Naive thymus-derived CD4-positive, alpha-beta T cell (primary cell): ENCODE measurements around the gene DOK6. TPM values are rescaled to one million over a fixed set of nuclear protein-coding genes. Genes with fewer than 3 reads are reported as not detected.

Experiments used
- ATAC-seq: fragments of 150-1000 bp; cut with Tn5 transposase; 2 replicates; pipeline ENCODE4 v1.10.0; 2021; ENCODE audit warnings: mild to moderate bottlenecking, moderate library complexity
- CTCF ChIA-PET: fragments of 350-600 bp; sonication (Branson Sonifier 250); formaldehyde crosslinking; loops from one replicate; lab custom pipeline; 2021; ENCODE audit warnings: antibody characterized with exemption; lab: Charles Lee
- POLR2A ChIA-PET: fragments of 350-600 bp; sonication (Branson Sonifier 250); formaldehyde crosslinking; loops from one replicate; lab custom pipeline; 2021; ENCODE audit warnings: antibody characterized with exemption, inconsistent platforms; lab: Charles Lee
- DNase-seq, 9 donors: peaks; one replicate each; pipeline versions ENCODE4 v3.0.0 to v3.0.0-alpha.2; 2020 to 2022; ENCODE audit warnings: mixed read lengths in 1 of 9
- H3K27ac ChIP-seq: one replicate; pipeline ENCODE4 v1.7.0; 2013; ENCODE audit warnings: mild to moderate bottlenecking, low read depth, low read length, moderate library complexity
- H3K27me3 ChIP-seq, 2 donors: one replicate each; pipeline ENCODE4 v1.7.0; 2013; ENCODE audit warnings: low read length in 2 of 2, mild to moderate bottlenecking in 2 of 2, moderate library complexity in 2 of 2; ENCODE audit not compliant: control insufficient read depth in 2 of 2, insufficient read depth in 2 of 2
- H3K36me3 ChIP-seq, 3 experiments: 1 replicate in 2 of 3; 2 replicates in 1 of 3; pipeline ENCODE4 v1.7.0; 2013; ENCODE audit warnings: low read length in 3 of 3, mild to moderate bottlenecking in 3 of 3, moderate library complexity in 1 of 3; ENCODE audit not compliant: insufficient read depth in 3 of 3, control insufficient read depth in 2 of 3
- H3K4me1 ChIP-seq, 2 donors: one replicate each; pipeline ENCODE4 v1.7.0; 2013; ENCODE audit warnings: low read length in 2 of 2, mild to moderate bottlenecking in 2 of 2, moderate library complexity in 1 of 2; ENCODE audit not compliant: control insufficient read depth in 2 of 2, insufficient read depth in 2 of 2
- H3K4me3 ChIP-seq: 2 replicates; pipeline ENCODE4 v1.7.0; 2013; ENCODE audit warnings: mild to moderate bottlenecking, low read length
- H3K9me3 ChIP-seq, 3 experiments: 1 replicate in 2 of 3; 2 replicates in 1 of 3; pipeline ENCODE4 v1.7.0; 2013; ENCODE audit warnings: low read length in 3 of 3; ENCODE audit not compliant: control insufficient read depth in 2 of 3
- H3K27ac Mint-ChIP-seq, 9 donors: one replicate each; pipeline ENCODE4 v1.8.0; 2020 to 2022; ENCODE audit warnings: mixed read lengths in 9 of 9, mild to moderate bottlenecking in 8 of 9, moderate library complexity in 5 of 9, inconsistent platforms in 2 of 9
- H3K27me3 Mint-ChIP-seq, 5 donors: one replicate each; pipeline ENCODE4 v1.8.0; 2021 to 2022; ENCODE audit warnings: mixed read lengths in 5 of 5, mild to moderate bottlenecking in 1 of 5
- H3K36me3 Mint-ChIP-seq, 5 donors: one replicate each; pipeline ENCODE4 v1.8.0; 2020 to 2022; ENCODE audit warnings: mixed read lengths in 5 of 5, mild to moderate bottlenecking in 3 of 5, inconsistent platforms in 1 of 5
- H3K4me1 Mint-ChIP-seq, 7 donors: one replicate each; pipeline ENCODE4 v1.8.0; 2020 to 2022; ENCODE audit warnings: mixed read lengths in 7 of 7, mild to moderate bottlenecking in 3 of 7, inconsistent platforms in 1 of 7
- H3K4me3 Mint-ChIP-seq, 10 donors: one replicate each; pipeline ENCODE4 v1.8.0; 2020 to 2022; ENCODE audit warnings: mild to moderate bottlenecking in 10 of 10, mixed read lengths in 10 of 10, moderate library complexity in 6 of 10, inconsistent platforms in 2 of 10
- H3K9me3 Mint-ChIP-seq, 11 donors: one replicate each; pipeline ENCODE4 v1.8.0; 2020 to 2022; ENCODE audit warnings: mixed read lengths in 11 of 11, mild to moderate bottlenecking in 4 of 11, inconsistent platforms in 1 of 11, moderate library complexity in 1 of 11
- intact Hi-C, 2 donors: fragments of 100-400 bp; cut with micrococcal nuclease; formaldehyde crosslinking; loops; one replicate each; pipeline ENCODE4 v1.15.1; 2023
- polyA plus RNA-seq, 2 donors: library from polyadenylated mRNA; unstranded; fragments of 300-500 nt; fragmentation: Illumina TruSeq; gene quantifications; one replicate each; pipeline ENCODE4 v1.2.3, GENCODE V29; 2021
- total RNA-seq, 6 experiments: library from RNA in 5 of 6; stranded (reverse) in 5 of 6; gene quantifications; 1 replicate in 5 of 6; 2 replicates in 1 of 6; pipeline ENCODE4 v1.2.3 and lab custom pipeline; 2021 to 2026

The DOK6 gene
- total and polyA plus RNA-seq, 7 experiments from 2014 or later: 0.06 to 0.11 TPM; not detected in 5

- Mint-ChIP-seq H3K4me3 (no peak overlapping the region), H3K27me3 (peaks cover 0 to 18% (median 10%) of the 10 kb centered on the region in 5 donors), H3K36me3 (peaks cover 0 to 3% (median 0%) of the 10 kb centered on the region in 5 donors), H3K27ac (peak overlapping the region in 1 of 9 donors; percentile 41), H3K4me1 (no peaks in the 10 kb centered on the region), H3K9me3 (peaks cover 0 to 10% (median 4%) of the 10 kb centered on the region in 11 donors)
- CTCF ChIA-PET: no interaction called here
- Histone ChIP-seq H3K4me3 (no peak overlapping the region), H3K27ac (no peak overlapping the region), H3K4me1 (no peaks in the 10 kb centered on the region), H3K36me3 (no peaks in the 10 kb centered on the region), H3K9me3 (no peaks in the 10 kb centered on the region), H3K27me3 (no peaks in the 10 kb centered on the region)
- intact Hi-C loops: no loop called here
- ATAC-seq: no peak
- no peak for DNase-seq
- POLR2A ChIA-PET: no interaction called here
Measured at GRCh38 chr18:69490072-69490471, 89.4 kb downstream of the DOK6 start.

- H3K4me3 Mint-ChIP-seq: no peak overlapping the region
- CTCF ChIA-PET: no interaction called here
Measured at GRCh38 chr18:69490813-69491212, 90.1 kb downstream of the DOK6 start.

GRCh38 chr18:69491576-69491975 is 90.9 kb downstream of the DOK6 start:
- H3K4me3 Mint-ChIP-seq: no peak overlapping the region
- H3K27ac Mint-ChIP-seq: no peak overlapping the region
- Histone ChIP-seq H3K4me3 (no peak overlapping the region), H3K36me3 (no peaks in the 10 kb centered on the region), H3K27me3 (no peaks in the 10 kb centered on the region), H3K9me3 (no peaks in the 10 kb centered on the region), H3K27ac (no peak overlapping the region), H3K4me1 (no peaks in the 10 kb centered on the region)
- CTCF ChIA-PET: no interaction called here
- peaks cover 0 to 18% (median 5%) of the 10 kb centered on the region in 5 donors for H3K27me3 Mint-ChIP-seq
- intact Hi-C loops: no loop called here
- H3K36me3 Mint-ChIP-seq: peaks cover 0 to 3% (median 0%) of the 10 kb centered on the region in 5 donors
- POLR2A ChIA-PET: no interaction called here
- DNase-seq (no peak), ATAC-seq (no peak)
- peaks cover 0 to 10% (median 4%) of the 10 kb centered on the region in 11 donors for H3K9me3 Mint-ChIP-seq
- no peaks in the 10 kb centered on the region for H3K4me1 Mint-ChIP-seq

More at GRCh38 chr18:69490813-69491212, 90.1 kb downstream of the DOK6 start:
- Mint-ChIP-seq H3K9me3 (peaks cover 0 to 10% (median 4%) of the 10 kb centered on the region in 11 donors), H3K36me3 (peaks cover 0 to 3% (median 0%) of the 10 kb centered on the region in 5 donors), H3K27me3 (peaks cover 0 to 18% (median 5%) of the 10 kb centered on the region in 5 donors), H3K27ac (no peak overlapping the region), H3K4me1 (no peaks in the 10 kb centered on the region)
- no peaks in the 10 kb centered on the region for H3K9me3 ChIP-seq
- DNase-seq: no peak
- no peak overlapping the region for H3K27ac ChIP-seq
- no peak for ATAC-seq
- no peaks in the 10 kb centered on the region for H3K36me3 ChIP-seq
- intact Hi-C loops: no loop called here
- no peaks in the 10 kb centered on the region for H3K27me3 ChIP-seq
- POLR2A ChIA-PET: no interaction called here
- no peak overlapping the region for H3K4me3 ChIP-seq
- H3K4me1 ChIP-seq: no peaks in the 10 kb centered on the region

GRCh38 chr18:69492861-69493260 is 92.2 kb downstream of the DOK6 start:
- H3K9me3 Mint-ChIP-seq: peaks cover 0 to 10% (median 3%) of the 10 kb centered on the region in 11 donors
- Histone ChIP-seq H3K4me3 (no peak overlapping the region), H3K27me3 (no peaks in the 10 kb centered on the region), H3K4me1 (no peaks in the 10 kb centered on the region), H3K9me3 (no peaks in the 10 kb centered on the region), H3K27ac (no peak overlapping the region), H3K36me3 (no peaks in the 10 kb centered on the region)
- H3K27me3 Mint-ChIP-seq: peaks cover 0 to 13% (median 0%) of the 10 kb centered on the region in 5 donors
- peaks cover 0 to 4% (median 0%) of the 10 kb centered on the region in 5 donors for H3K36me3 Mint-ChIP-seq
- DNase-seq: no peak
- H3K4me1 Mint-ChIP-seq: no peaks in the 10 kb centered on the region
- intact Hi-C loops: no loop called here
- ChIA-PET POLR2A (no interaction called here), CTCF (no interaction called here)
- no peak for ATAC-seq
- H3K27ac Mint-ChIP-seq: no peak overlapping the region
- no peak overlapping the region for H3K4me3 Mint-ChIP-seq

GRCh38 chr18:69494841-69495240 is 94.2 kb downstream of the DOK6 start:
- Histone ChIP-seq H3K27me3 (no peaks in the 10 kb centered on the region), H3K4me3 (no peak overlapping the region), H3K36me3 (no peaks in the 10 kb centered on the region), H3K9me3 (no peaks in the 10 kb centered on the region), H3K4me1 (no peaks in the 10 kb centered on the region), H3K27ac (no peak overlapping the region)
- Mint-ChIP-seq H3K27me3 (peaks cover 0 to 8% (median 4%) of the 10 kb centered on the region in 5 donors), H3K9me3 (peaks cover 0 to 4% (median 0%) of the 10 kb centered on the region in 11 donors), H3K4me1 (no peaks in the 10 kb centered on the region), H3K27ac (no peak overlapping the region), H3K36me3 (peaks cover 0 to 4% (median 0%) of the 10 kb centered on the region in 5 donors), H3K4me3 (no peak overlapping the region)
- CTCF ChIA-PET: no interaction called here
- POLR2A ChIA-PET: no interaction called here
- ATAC-seq (no peak), DNase-seq (no peak)
- intact Hi-C loops: no loop called here

- Histone ChIP-seq H3K4me1 (no peaks in the 10 kb centered on the region), H3K36me3 (no peaks in the 10 kb centered on the region), H3K9me3 (no peaks in the 10 kb centered on the region), H3K4me3 (no peak overlapping the region), H3K27me3 (no peaks in the 10 kb centered on the region), H3K27ac (no peak overlapping the region)
- no peaks in the 10 kb centered on the region for H3K4me1 Mint-ChIP-seq
- H3K4me3 Mint-ChIP-seq: no peak overlapping the region
- POLR2A ChIA-PET: no interaction called here
- no peak overlapping the region for H3K27ac Mint-ChIP-seq
- H3K36me3 Mint-ChIP-seq: peaks cover 0 to 4% (median 0%) of the 10 kb centered on the region in 5 donors
- peaks cover 0 to 4% (median 0%) of the 10 kb centered on the region in 11 donors for H3K9me3 Mint-ChIP-seq
- DNase-seq: no peak
- no peak for ATAC-seq
- CTCF ChIA-PET: no interaction called here
- intact Hi-C loops: no loop called here
- peaks cover 0 to 13% (median 8%) of the 10 kb centered on the region in 5 donors for H3K27me3 Mint-ChIP-seq
Measured at GRCh38 chr18:69495338-69495737, 94.7 kb downstream of the DOK6 start.

GRCh38 chr18:69495841-69496533 is 95.3 kb downstream of the DOK6 start:
- H3K4me1 Mint-ChIP-seq: no peaks in the 10 kb centered on the region
- ChIA-PET CTCF (no interaction called here), POLR2A (no interaction called here)
- no peak overlapping the region for H3K27ac ChIP-seq
- H3K4me1 ChIP-seq: no peaks in the 10 kb centered on the region
- H3K27me3 ChIP-seq: no peaks in the 10 kb centered on the region
- no peak overlapping the region for H3K27ac Mint-ChIP-seq
- ATAC-seq: no peak
- H3K9me3 Mint-ChIP-seq: peaks cover 0 to 4% (median 0%) of the 10 kb centered on the region in 11 donors
- no peak overlapping the region for H3K4me3 Mint-ChIP-seq
- H3K4me3 ChIP-seq: no peak overlapping the region
- H3K27me3 Mint-ChIP-seq: peaks cover 0 to 14% (median 9%) of the 10 kb centered on the region in 5 donors
- no peak for DNase-seq
- intact Hi-C loops: no loop called here
- no peaks in the 10 kb centered on the region for H3K9me3 ChIP-seq
- no peaks in the 10 kb centered on the region for H3K36me3 ChIP-seq
- peaks cover 0 to 4% (median 0%) of the 10 kb centered on the region in 5 donors for H3K36me3 Mint-ChIP-seq
